Measurements from ENCODE around the gene MCHR1.

DNA sequence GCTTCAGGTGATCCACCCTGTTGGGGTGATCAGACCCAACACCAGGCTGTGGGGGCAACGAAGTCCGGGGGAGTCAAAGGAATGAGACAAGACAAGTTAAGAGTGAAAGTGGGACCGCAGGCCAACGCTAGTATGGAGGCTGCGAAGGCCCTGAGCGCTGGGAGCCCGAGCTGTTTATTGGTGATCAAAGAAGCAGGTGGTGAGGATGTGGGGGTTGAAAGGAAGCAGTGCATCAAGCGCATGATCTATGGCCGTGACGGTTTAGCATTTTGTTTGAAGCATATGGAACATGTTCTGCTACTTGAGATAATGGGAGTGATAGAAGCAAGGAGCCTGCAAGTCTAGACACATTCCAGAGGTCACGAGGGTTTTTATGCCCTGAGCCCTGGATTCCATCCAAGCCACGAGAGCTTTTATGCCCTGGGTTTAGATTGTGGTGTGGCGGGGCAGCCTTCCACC is 49.5 kb downstream of the MCHR1 start:
- TF ChIP-seq POLR2A (IDR thresholded peaks at IDR 0.05): no peak
- TF ChIP-seq, protein P1, sequence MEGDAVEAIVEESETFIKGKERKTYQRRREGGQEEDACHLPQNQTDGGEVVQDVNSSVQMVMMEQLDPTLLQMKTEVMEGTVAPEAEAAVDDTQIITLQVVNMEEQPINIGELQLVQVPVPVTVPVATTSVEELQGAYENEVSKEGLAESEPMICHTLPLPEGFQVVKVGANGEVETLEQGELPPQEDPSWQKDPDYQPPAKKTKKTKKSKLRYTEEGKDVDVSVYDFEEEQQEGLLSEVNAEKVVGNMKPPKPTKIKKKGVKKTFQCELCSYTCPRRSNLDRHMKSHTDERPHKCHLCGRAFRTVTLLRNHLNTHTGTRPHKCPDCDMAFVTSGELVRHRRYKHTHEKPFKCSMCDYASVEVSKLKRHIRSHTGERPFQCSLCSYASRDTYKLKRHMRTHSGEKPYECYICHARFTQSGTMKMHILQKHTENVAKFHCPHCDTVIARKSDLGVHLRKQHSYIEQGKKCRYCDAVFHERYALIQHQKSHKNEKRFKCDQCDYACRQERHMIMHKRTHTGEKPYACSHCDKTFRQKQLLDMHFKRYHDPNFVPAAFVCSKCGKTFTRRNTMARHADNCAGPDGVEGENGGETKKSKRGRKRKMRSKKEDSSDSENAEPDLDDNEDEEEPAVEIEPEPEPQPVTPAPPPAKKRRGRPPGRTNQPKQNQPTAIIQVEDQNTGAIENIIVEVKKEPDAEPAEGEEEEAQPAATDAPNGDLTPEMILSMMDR (IDR thresholded peaks at IDR 0.05): no peak
